GM20000 (cell line): ENCODE measurements around the gene MYOT.

Experiments
- DNase-seq: peaks from one replicate; pipeline ENCODE4 v3.0.0; 2012; ENCODE audit warnings: low spot score
- TF ChIP-seq, protein P1 (sequence below): IDR thresholded peaks from 2 replicates; pipeline ENCODE4 v1.5.1; 2012; ENCODE audit warnings: mild to moderate bottlenecking, control low read depth; ENCODE audit errors: extremely low read depth, missing control alignments

The MYOT gene

DNA sequence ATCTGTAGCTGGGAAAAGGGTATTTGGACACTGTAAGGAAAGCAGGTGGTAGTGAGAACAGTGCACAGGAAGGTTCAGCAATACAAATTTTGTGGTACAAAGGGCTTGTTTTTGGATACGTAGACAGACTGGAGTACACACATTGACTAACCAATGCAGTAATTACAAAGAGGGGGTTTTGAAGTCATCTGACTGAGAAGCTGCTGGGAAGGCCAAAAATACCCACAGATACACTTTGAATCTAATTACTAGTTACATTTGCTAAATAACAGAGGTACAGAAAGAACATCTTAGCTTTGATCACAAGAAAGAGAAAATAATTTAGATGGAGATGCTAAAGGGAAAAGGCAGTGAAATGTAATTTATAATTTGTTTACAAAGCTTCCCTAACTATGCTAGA lies 67.5 kb downstream of the MYOT start:
- TF ChIP-seq, protein P1, sequence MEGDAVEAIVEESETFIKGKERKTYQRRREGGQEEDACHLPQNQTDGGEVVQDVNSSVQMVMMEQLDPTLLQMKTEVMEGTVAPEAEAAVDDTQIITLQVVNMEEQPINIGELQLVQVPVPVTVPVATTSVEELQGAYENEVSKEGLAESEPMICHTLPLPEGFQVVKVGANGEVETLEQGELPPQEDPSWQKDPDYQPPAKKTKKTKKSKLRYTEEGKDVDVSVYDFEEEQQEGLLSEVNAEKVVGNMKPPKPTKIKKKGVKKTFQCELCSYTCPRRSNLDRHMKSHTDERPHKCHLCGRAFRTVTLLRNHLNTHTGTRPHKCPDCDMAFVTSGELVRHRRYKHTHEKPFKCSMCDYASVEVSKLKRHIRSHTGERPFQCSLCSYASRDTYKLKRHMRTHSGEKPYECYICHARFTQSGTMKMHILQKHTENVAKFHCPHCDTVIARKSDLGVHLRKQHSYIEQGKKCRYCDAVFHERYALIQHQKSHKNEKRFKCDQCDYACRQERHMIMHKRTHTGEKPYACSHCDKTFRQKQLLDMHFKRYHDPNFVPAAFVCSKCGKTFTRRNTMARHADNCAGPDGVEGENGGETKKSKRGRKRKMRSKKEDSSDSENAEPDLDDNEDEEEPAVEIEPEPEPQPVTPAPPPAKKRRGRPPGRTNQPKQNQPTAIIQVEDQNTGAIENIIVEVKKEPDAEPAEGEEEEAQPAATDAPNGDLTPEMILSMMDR, result no peak
- peak; percentile 16 for DNase-seq

DNA sequence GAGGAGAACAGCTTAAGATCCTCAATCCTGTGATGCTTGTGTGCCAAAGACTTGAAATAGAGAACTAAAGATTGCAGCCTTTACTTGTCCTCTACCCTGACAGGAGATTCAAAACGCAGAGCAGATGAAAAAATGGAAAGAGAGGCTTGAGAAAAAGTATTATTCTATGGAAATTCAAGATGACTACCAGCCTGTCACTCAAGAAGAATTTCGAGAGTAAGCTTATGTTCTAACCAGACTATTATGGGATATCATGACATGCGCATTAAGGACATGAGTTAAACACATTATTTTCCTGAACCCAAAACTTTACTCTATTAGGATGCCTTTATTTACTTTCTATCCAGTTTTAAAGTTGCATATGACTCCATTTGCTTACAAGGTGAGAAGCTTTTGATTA lies 68.0 kb downstream of the MYOT start:
- TF ChIP-seq, protein P1, result no peak
- DNase-seq, result no peak
